GOT3 (cell line): Measurements from ENCODE around the gene SLC30A7.
"Not testable (repeated sequence)": the region's sequence is repeated elsewhere in the genome, so short reads cannot be mapped to it uniquely, and the experiment has no call there.

Experiments used
- DNase-seq: peaks from one replicate; lab custom pipeline; 2025; ENCODE audit warnings: mixed read lengths; lab: John Stamatoyannopoulos, UW

The SLC30A7 gene

GRCh38 chr1:100891380-100891779 is 4.5 kb upstream of the SLC30A7 start:
- DNase-seq = no peak

GRCh38 chr1:100892554-100892953 is 3.3 kb upstream of the SLC30A7 start:
- DNase-seq = no peak

GRCh38 chr1:100893718-100894117 is 2.2 kb upstream of the SLC30A7 start:
- DNase-seq = no peak

- DNase-seq = no peak
These were observed 1.0 kb upstream of the SLC30A7 start, which contains the start of gene EXTL2 for GRCh38 chr1:100894603-100895539. Gene EXTL2, minus strand, starts transcription at chr1:100894842. Its CDS starts 6,085 bp downstream, at chr1:100888757.

GRCh38 chr1:100896481-100896982 is 642 bp downstream of the SLC30A7 start:
- no peak for DNase-seq

- DNase-seq = no peak
These were observed 6.5 kb downstream of the SLC30A7 start for GRCh38 chr1:100902365-100902764.

GRCh38 chr1:100903777-100904176 is 7.9 kb downstream of the SLC30A7 start:
- DNase-seq = no peak

- DNase-seq = no peak
These were observed 8.6 kb downstream of the SLC30A7 start for GRCh38 chr1:100904528-100904927.

GRCh38 chr1:100905181-100905580 is 9.3 kb downstream of the SLC30A7 start:
- DNase-seq = no peak

- DNase-seq = no peak
These were observed 12.0 kb downstream of the SLC30A7 start for GRCh38 chr1:100907887-100908286.

- no peak for DNase-seq
These were observed 13.1 kb downstream of the SLC30A7 start for GRCh38 chr1:100909018-100909417.

GRCh38 chr1:100912019-100912418 is 16.1 kb downstream of the SLC30A7 start:
- no peak for DNase-seq

- DNase-seq = no peak
These were observed 25.3 kb downstream of the SLC30A7 start for GRCh38 chr1:100921110-100921706.

GRCh38 chr1:100924212-100924611 is 28.3 kb downstream of the SLC30A7 start:
- DNase-seq = no peak

GRCh38 chr1:100924991-100925390 is 29.1 kb downstream of the SLC30A7 start:
- DNase-seq = no peak

GRCh38 chr1:100926240-100926639 is 30.4 kb downstream of the SLC30A7 start:
- no peak for DNase-seq

- DNase-seq = no peak
These were observed 31.4 kb downstream of the SLC30A7 start for GRCh38 chr1:100927276-100927675.

- no peak for DNase-seq
These were observed 32.2 kb downstream of the SLC30A7 start for GRCh38 chr1:100928128-100928527.

- no peak for DNase-seq
These were observed 34.6 kb downstream of the SLC30A7 start for GRCh38 chr1:100930494-100930893.

GRCh38 chr1:100931716-100932115 is 35.8 kb downstream of the SLC30A7 start:
- no peak for DNase-seq

GRCh38 chr1:100933555-100933954 is 37.7 kb downstream of the SLC30A7 start:
- not testable (repeated sequence) for DNase-seq

GRCh38 chr1:100936194-100936967 is 40.5 kb downstream of the SLC30A7 start:
- DNase-seq = no peak
